ENCODE measurements around the gene LRP11. TPM values are rescaled to one million over a fixed set of nuclear protein-coding genes. Genes with fewer than 3 reads are reported as not detected.
"Not testable (repeated sequence)": the region's sequence is repeated elsewhere in the genome, so short reads cannot be mapped to it uniquely, and the experiment has no call there.

LRP11 gene
- polyA plus RNA-seq, 4 donors: 34.0 to 42.3 (median 39.1) TPM

- no peak for DNase-seq (ENCODE audit: low read depth in 4 of 4, low spot score in 3 of 4)
Observed at GRCh38 chr6:149898966-149899365, 34.8 kb upstream of the LRP11 start.

GRCh38 chr6:149897855-149898744 lies 33.9 kb upstream of the LRP11 start, which contains the start of gene RAET1E:
Gene RAET1E (minus strand): TSS chr6:149898113. CDS start chr6:149890901, 7,212 bp downstream.
- DNase-seq (ENCODE audit: low read depth in 4 of 4, low spot score in 3 of 4): no peak

GRCh38 chr6:149897015-149897697 lies 33.0 kb upstream of the LRP11 start:
- no peak for DNase-seq (ENCODE audit: low read depth in 4 of 4, low spot score in 3 of 4)

GRCh38 chr6:149896491-149896890 lies 32.3 kb upstream of the LRP11 start:
- no peak for DNase-seq (ENCODE audit: low read depth in 4 of 4, low spot score in 3 of 4)

- no peak for DNase-seq (ENCODE audit: low read depth in 4 of 4, low spot score in 3 of 4)
Observed at GRCh38 chr6:149895833-149896271, 31.7 kb upstream of the LRP11 start.

- no peak for DNase-seq (ENCODE audit: low read depth in 4 of 4, low spot score in 3 of 4)
Observed at GRCh38 chr6:149895048-149895590, 31.0 kb upstream of the LRP11 start.

- not testable (repeated sequence) for DNase-seq (ENCODE audit: low read depth in 4 of 4, low spot score in 3 of 4)
Observed at GRCh38 chr6:149891864-149892263, 27.7 kb upstream of the LRP11 start.

- DNase-seq (ENCODE audit: low read depth in 4 of 4, low spot score in 3 of 4): no peak
Observed at GRCh38 chr6:149891259-149891658, 27.1 kb upstream of the LRP11 start.

- DNase-seq (ENCODE audit: low read depth in 4 of 4, low spot score in 3 of 4): no peak
Observed at GRCh38 chr6:149890629-149891045, 26.5 kb upstream of the LRP11 start.

GRCh38 chr6:149889326-149889725 lies 25.2 kb upstream of the LRP11 start:
- DNase-seq (ENCODE audit: low read depth in 4 of 4, low spot score in 3 of 4): no peak

GRCh38 chr6:149888659-149889058 lies 24.5 kb upstream of the LRP11 start:
- no peak for DNase-seq (ENCODE audit: low read depth in 4 of 4, low spot score in 3 of 4)

- no peak for DNase-seq (ENCODE audit: low read depth in 4 of 4, low spot score in 3 of 4)
Observed at GRCh38 chr6:149888093-149888492, 23.9 kb upstream of the LRP11 start.

GRCh38 chr6:149887343-149887742 lies 23.2 kb upstream of the LRP11 start:
- DNase-seq (ENCODE audit: low read depth in 4 of 4, low spot score in 3 of 4): no peak

- DNase-seq (ENCODE audit: low read depth in 4 of 4, low spot score in 3 of 4): no peak
Observed at GRCh38 chr6:149885888-149886287, 21.7 kb upstream of the LRP11 start.

GRCh38 chr6:149884617-149885016 lies 20.5 kb upstream of the LRP11 start:
- no peak for DNase-seq (ENCODE audit: low read depth in 4 of 4, low spot score in 3 of 4)

- DNase-seq (ENCODE audit: low read depth in 4 of 4, low spot score in 3 of 4): no peak
Observed at GRCh38 chr6:149884215-149884614, 20.1 kb upstream of the LRP11 start.

GRCh38 chr6:149881860-149882259 lies 17.7 kb upstream of the LRP11 start:
- no peak for DNase-seq (ENCODE audit: low read depth in 4 of 4, low spot score in 3 of 4)

- DNase-seq (ENCODE audit: low read depth in 4 of 4, low spot score in 3 of 4): no peak
Observed at GRCh38 chr6:149881066-149881766, 17.1 kb upstream of the LRP11 start.

- DNase-seq (ENCODE audit: low read depth in 4 of 4, low spot score in 3 of 4): no peak
Observed at GRCh38 chr6:149877659-149878058, 13.5 kb upstream of the LRP11 start.

GRCh38 chr6:149876241-149876933 lies 12.2 kb upstream of the LRP11 start:
- no peak for DNase-seq (ENCODE audit: low read depth in 4 of 4, low spot score in 3 of 4)
